GM13977 (cell line): ENCODE results near the gene VTN.

Source experiments
- DNase-seq: peaks from one replicate; pipeline ENCODE4 v3.0.0; 2012; ENCODE audit warnings: low spot score
- CTCF ChIP-seq: IDR thresholded peaks from 2 replicates; pipeline ENCODE4 v1.5.1; 2012; ENCODE audit warnings: mild to moderate bottlenecking, control low read depth; ENCODE audit not compliant: insufficient read depth; ENCODE audit errors: extremely low read depth, missing control alignments
- in situ Hi-C: fragments of 300-500 bp; cut with MboI; formaldehyde crosslinking; loops from one replicate; pipeline ENCODE4 v1.12.0; 2022; ENCODE audit warnings: low sequenced_read_pairs, low pct_unique_long_range_greater_than_20kb, mixed read lengths, inconsistent platforms; ENCODE audit not compliant: unreplicated experiment

VTN gene

DNA sequence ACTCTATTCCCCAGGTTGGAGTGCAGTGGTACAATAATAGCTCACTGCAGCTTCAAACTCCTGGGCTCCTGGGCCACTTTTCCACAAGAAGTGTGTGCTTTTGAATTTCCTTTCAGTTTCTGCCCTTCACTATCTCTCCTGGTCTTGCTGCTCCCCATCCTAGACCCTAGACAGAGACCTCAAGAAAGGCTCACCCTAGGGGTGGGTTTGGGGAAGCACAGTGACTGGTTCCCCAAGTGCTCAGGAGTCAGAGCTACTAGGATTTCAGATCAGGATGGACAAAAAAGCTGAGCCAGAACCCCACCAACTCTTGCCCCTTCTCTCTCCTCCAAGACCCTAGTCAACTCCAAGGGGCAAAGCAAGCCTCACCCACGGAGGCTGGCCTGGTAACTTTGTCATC, 3.5 kb downstream of the VTN start:
- in situ Hi-C loops: no loop called here
- peak; percentile 5 for TF ChIP-seq CTCF
- DNase-seq: no peak

DNA sequence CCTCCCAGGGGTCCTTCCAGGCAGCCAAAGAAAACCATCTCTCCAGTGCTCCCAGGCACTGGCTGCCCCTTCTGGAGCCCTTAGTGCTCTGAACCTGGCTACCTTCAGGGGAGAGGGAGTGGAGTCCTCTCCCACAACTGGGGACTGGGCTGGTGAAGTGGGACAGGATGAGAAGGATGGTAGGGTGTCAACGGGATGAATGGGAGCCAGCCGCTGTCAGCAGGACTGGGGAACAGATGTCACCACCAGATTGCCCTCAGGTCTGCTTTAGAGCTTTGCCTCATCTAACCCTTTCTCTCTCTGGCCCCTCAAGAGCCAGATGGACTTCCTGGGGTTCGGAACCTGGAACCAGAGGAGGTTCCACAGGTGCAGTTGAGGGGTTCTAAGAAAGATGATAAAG, 4.6 kb downstream of the VTN start:
- DNase-seq: no peak
- in situ Hi-C loops: no loop called here
- no peak for TF ChIP-seq CTCF

GRCh38 chr17:28364665-28365363, 5.3 kb downstream of the VTN start, which contains the start of gene SEBOX:
TSS of gene SEBOX (minus strand) at chr17:28365199. CDS start at chr17:28365151, 48 bp downstream.
- DNase-seq: no peak
- in situ Hi-C loops: no loop called here
- TF ChIP-seq CTCF: no peak

DNA sequence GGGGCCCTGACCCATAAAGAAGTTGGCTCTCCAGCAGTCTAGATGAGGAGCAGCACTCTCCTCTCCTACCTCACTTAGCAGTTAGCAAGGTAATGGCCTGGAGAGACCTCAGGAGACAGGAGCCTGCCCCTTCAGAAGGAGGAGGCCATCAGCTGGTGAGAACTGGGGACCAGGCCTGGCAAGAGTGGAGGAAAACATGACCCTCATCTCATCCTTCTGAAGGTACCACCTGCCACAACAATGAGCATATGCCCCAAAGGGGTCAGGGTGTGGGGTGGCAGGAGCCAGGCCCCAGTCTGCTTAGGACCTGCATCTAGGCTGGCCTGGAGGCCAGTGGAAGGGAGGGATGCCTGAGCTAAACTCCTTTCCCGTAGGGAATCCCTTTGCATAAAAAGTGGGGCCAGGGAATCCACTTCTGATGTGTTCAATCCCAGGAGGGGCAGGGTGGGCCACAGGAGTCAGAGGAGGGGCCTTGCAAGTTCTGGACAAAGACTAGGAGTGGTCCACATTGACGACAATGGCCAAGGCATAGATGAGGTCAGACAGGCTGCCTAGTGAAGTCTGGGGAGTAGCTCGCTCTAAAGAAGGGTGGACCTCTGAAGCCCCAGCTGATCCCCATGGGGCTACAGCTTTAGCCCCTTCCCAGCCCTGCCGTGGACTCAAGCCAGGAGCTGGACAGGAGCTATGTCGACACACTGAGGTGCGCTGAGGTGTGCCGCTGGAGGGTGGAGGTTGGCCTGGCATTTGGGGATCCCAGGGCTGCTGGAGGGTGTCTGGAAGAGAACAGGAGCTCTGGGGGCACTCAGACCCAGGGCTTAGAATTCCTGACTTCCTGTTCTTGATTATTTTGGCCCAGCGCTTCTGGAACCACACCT, 6.1 kb downstream of the VTN start:
- no peak for TF ChIP-seq CTCF
- in situ Hi-C loops: no loop called here
- DNase-seq: no peak

- no peak for TF ChIP-seq CTCF
- in situ Hi-C loops: no loop called here
Measured at GRCh38 chr17:28363186-28363585, 6.9 kb downstream of the VTN start.

DNA sequence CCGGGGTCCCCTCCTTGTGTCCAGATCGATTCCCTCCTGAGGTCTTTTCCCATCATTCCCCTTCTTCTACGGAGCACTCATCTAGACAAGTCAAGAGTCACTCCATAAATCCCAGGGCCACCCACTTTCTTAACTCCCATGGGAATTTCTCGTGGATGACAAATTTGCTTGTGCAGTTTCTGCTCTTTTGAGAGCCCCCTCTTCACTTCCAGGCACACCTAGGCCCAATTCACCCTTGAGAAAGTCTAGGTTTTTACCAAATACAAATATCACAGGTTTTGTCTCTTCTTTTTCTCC, 12.3 kb downstream of the VTN start:
- no peak for TF ChIP-seq CTCF
- in situ Hi-C loops: no loop called here
- no peak for DNase-seq

More at GRCh38 chr17:28363186-28363585, 6.9 kb downstream of the VTN start:
- no peak for DNase-seq
